Adrenal gland (tissue), 12 donors: ENCODE data around the gene GTF2H1. TPM values are rescaled to one million over a fixed set of nuclear protein-coding genes. Genes with fewer than 3 reads are reported as not detected.

ENCODE experiments used
- DNase-seq, 7 donors: peaks; one replicate each; pipeline ENCODE4 v3.0.0-alpha.2; 2019 to 2020
- H3K27ac ChIP-seq, 5 donors: fragments of 200-600 bp; sonication (generic) in 4 of 5; 1 replicate in 3 of 5; 2 replicates in 2 of 5; pipeline versions ENCODE4 v1.5.1 to v1.8.0; 2016 to 2020; ENCODE audit warnings: mild to moderate bottlenecking in 1 of 5
- H3K27me3 ChIP-seq: fragments of 200-600 bp; 2 replicates; pipeline ENCODE4 v1.8.0; 2021
- H3K36me3 ChIP-seq, 2 donors: fragments of 200-600 bp; replicated peaks in 1 of 2; 1 replicate in 1 of 2; 2 replicates in 1 of 2; pipeline versions ENCODE4 v1.5.1 to v1.8.0; 2018 to 2022
- H3K4me1 ChIP-seq, 2 donors: fragments of 200-600 bp; replicated peaks in 1 of 2; 1 replicate in 1 of 2; 2 replicates in 1 of 2; pipeline versions ENCODE4 v1.5.1 to v1.8.0; 2018 to 2021
- H3K4me3 ChIP-seq, 4 donors: fragments of 200-600 bp; sonication (generic) in 3 of 4; one replicate each; pipeline ENCODE4 v1.5.1; 2016 to 2018
- H3K9me3 ChIP-seq, 3 donors: fragments of 200-600 bp; sonication (generic) in 1 of 3; replicated peaks in 1 of 3; 1 replicate in 2 of 3; 2 replicates in 1 of 3; pipeline versions ENCODE4 v1.5.1 to v1.8.0; 2016 to 2021
- POLR2A ChIP-seq, 2 donors: fragments of 450-650 bp; IDR thresholded peaks; one replicate each; pipeline ENCODE4 v1.6.1; 2017; ENCODE audit warnings: antibody characterized with exemption in 2 of 2, mild to moderate bottlenecking in 2 of 2, moderate library complexity in 1 of 2
- WGBS, 4 donors: extraction: QIAGEN DNeasy Blood & Tissue Kit in 2 of 4; methylation state at CpG; one replicate each; pipeline versions ENCODE4 v1.1.5 to v1.1.7; 2013 to 2017; 5-methylcytosine and 5-hydroxymethylcytosine counted together
- intact Hi-C, 2 donors: fragments of 100-400 bp; cut with DNase I; formaldehyde crosslinking; loops; one replicate each; pipeline versions ENCODE4 v1.14.1 to v1.15.0; 2022 to 2023
- polyA plus RNA-seq, 3 donors: library from polyadenylated mRNA; stranded (reverse); fragments of 200-250 nt in 2 of 3; fragments of 350-450 nt in 1 of 3; fragmentation: Illumina TruSeq in 1 of 3; extraction: RNeasy Lipid Tissue Mini Kit (QIAGEN cat#74804) in 1 of 3; gene quantifications; one replicate each; pipeline ENCODE4 v1.2.3, GENCODE V29; 2013 to 2014
- total RNA-seq, 9 donors: library from RNA; depleted of rRNA in 4 of 9; stranded (reverse); fragments of >200 nt in 4 of 9; fragments of 120-200 nt in 1 of 9; fragmentation: NEBNext Ultra II Directional in 1 of 9; extraction: Animal tissue kit (Norgen Biotek cat#: 25700) in 1 of 9; gene quantifications; one replicate each; pipeline versions ENCODE4 v1.1.0 to v1.2.4, GENCODE V29; 2013 to 2023
- TF ChIP-seq, protein P1 (sequence below), 6 experiments: fragments of 450-650 bp in 4 of 6; fragments of 200-600 bp in 2 of 6; sonication (generic) in 1 of 6; IDR thresholded peaks; 1 replicate in 5 of 6; 2 replicates in 1 of 6; pipeline versions ENCODE4 v1.5.1 to v1.8.0; 2016 to 2021; ENCODE audit warnings: antibody characterized with exemption in 6 of 6, mild to moderate bottlenecking in 2 of 6, moderate library complexity in 1 of 6
- donor health status: healthy with polysubstance abuse.
- donor health status: Bipolar disorder and iron deficiency.
- donor health status: DM: yes; HTN: yes; CAD: no.
- donor health status: DM: no; HTN: no; CAD: no.
- donor health status: DM: no; HTN: no; CAD: no.
- donor health status: DM: yes; HTN: yes; CAD: no.

GTF2H1 gene
- total and polyA plus RNA-seq, 12 donors, result 18.0 to 86.4 (median 44.4) TPM

DNA sequence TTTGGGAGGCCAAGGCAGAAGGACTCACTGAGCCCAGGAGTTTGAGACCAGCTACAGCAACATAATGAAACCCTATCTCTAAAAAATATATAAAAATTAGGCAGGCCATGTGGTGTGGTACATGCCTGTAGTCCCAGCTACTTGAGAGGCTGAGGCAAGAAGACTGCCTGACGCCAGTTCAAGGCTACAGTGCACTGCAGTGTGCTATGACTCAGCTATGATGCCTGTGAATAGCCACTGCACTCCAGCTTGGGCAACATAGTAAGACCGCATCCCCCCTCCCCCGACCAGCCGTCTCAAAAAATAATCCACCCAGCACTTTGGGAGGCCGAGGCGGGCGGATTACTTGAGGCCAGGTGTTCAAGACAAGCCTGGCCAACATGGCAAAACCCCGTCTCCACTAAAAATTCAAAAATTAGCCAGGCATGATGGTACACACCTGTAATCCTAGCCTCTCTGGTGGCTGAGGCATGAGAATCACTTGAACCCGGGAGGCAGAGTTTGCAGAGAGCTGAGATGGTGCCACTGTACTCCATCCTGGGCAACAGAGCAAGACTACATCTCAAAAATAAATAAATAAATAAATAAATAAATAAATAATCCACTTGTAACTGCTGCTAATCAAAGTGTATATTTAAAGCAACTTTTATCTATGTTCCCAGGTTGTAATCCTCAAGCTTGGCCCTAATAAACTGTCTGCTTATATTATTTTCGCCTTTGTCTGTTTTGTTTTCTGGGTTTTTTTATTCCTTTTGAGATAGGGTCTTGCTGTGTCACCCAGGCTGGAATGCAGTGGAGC lies 8.2 kb upstream of the GTF2H1 start:
- intact Hi-C loops, result no loop called here
- no peaks in the 10 kb centered on the region for H3K27me3 ChIP-seq
- TF ChIP-seq POLR2A (IDR thresholded peaks at IDR 0.05), result no peak
- TF ChIP-seq, protein P1, sequence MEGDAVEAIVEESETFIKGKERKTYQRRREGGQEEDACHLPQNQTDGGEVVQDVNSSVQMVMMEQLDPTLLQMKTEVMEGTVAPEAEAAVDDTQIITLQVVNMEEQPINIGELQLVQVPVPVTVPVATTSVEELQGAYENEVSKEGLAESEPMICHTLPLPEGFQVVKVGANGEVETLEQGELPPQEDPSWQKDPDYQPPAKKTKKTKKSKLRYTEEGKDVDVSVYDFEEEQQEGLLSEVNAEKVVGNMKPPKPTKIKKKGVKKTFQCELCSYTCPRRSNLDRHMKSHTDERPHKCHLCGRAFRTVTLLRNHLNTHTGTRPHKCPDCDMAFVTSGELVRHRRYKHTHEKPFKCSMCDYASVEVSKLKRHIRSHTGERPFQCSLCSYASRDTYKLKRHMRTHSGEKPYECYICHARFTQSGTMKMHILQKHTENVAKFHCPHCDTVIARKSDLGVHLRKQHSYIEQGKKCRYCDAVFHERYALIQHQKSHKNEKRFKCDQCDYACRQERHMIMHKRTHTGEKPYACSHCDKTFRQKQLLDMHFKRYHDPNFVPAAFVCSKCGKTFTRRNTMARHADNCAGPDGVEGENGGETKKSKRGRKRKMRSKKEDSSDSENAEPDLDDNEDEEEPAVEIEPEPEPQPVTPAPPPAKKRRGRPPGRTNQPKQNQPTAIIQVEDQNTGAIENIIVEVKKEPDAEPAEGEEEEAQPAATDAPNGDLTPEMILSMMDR (IDR thresholded peaks at IDR 0.05), result no peak
- peak in 6 of 7 donors; percentile 35 to 63 (median 56) for DNase-seq
- WGBS, 4 donors, result 76 to 88% (median 81%) methylated on average over 5 to 10 of the region's 10 CpGs
- no peaks in the 10 kb centered on the region for H3K9me3 ChIP-seq
- peak overlapping the region in 2 of 5 donors; percentile 47 to 61 for H3K27ac ChIP-seq
- H3K36me3 ChIP-seq, result peaks cover 0 to 9% of the 10 kb centered on the region in 2 donors
- peaks cover 31 to 43% of the 10 kb centered on the region in 2 donors for H3K4me1 ChIP-seq
- no peak overlapping the region for H3K4me3 ChIP-seq

DNA sequence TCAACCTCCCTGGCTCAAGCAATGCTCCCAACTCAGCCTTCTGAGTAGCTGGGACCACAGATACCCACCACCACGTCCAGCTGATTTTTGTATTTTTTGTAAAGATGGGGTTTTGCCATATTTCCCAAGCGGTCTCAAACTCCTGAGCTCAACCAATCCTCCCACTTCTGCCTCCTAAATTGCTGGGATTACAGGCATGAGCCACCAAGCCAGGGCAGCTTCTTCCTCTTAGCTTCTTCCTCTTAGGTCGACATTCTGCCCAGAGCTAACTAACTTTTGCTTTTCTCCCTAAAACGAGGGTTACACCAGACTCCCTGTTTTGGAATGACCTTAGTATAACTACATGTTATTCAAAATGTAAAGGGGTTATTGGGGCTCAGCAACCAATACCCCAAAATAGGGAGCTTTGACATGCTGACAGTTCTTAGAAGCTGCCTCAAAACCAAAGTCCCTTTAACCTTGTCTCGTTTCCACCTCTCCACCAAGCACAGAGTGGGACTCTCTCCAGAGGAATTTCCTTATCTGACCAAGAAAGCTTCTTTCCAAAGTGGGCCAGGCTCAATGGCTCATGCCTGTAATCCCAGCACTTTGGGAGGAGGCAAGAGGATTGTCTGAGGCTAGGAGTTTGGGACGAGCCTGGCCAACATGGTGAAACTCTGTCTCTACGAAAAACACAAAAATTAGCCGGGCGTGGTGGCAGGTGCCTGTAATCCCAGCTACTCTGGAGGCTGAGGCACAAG lies 7.4 kb upstream of the GTF2H1 start:
- H3K27me3 ChIP-seq, result no peaks in the 10 kb centered on the region
- WGBS, 4 donors, result 80 to 84% (median 82%) methylated on average over 9 of the region's 9 CpGs
- DNase-seq, result no peak
- no peaks in the 10 kb centered on the region for H3K9me3 ChIP-seq
- H3K4me3 ChIP-seq, result no peak overlapping the region
- peaks cover 31 to 50% of the 10 kb centered on the region in 2 donors for H3K4me1 ChIP-seq
- peak overlapping the region in 2 of 5 donors; percentile 20 to 47 for H3K27ac ChIP-seq
- intact Hi-C loops, result no loop called here
- peaks cover 0 to 5% of the 10 kb centered on the region in 2 donors for H3K36me3 ChIP-seq
- TF ChIP-seq POLR2A (IDR thresholded peaks at IDR 0.05), result no peak
- TF ChIP-seq, protein P1 (IDR thresholded peaks at IDR 0.05), result no peak

DNA sequence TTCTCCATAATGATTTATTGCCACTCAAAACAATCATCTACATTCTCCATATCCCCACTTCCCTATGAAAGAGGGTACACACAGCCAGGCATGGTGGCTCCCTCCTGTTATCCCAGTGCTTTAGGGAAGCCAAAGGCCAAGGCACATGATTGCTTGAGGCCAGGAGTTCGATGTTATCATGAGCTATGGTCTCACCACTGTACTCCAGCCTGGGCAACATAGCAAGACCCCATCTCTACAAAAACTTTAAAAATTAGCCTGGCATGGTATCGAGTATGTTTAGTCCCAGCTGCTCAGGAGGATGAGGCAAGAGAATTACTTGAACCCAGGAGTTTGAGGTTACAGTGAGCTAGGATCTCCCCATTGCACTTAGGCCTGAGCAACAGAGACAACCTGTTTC lies 6.5 kb upstream of the GTF2H1 start:
- peaks cover 32 to 50% of the 10 kb centered on the region in 2 donors for H3K4me1 ChIP-seq
- H3K27ac ChIP-seq, result no peak overlapping the region
- no peak for DNase-seq
- H3K36me3 ChIP-seq, result no peaks in the 10 kb centered on the region
- H3K27me3 ChIP-seq, result no peaks in the 10 kb centered on the region
- intact Hi-C loops, result no loop called here
- TF ChIP-seq, protein P1 (IDR thresholded peaks at IDR 0.05), result no peak
- TF ChIP-seq POLR2A (IDR thresholded peaks at IDR 0.05), result no peak
- H3K9me3 ChIP-seq, result no peaks in the 10 kb centered on the region
- WGBS, 4 donors, result 93 to 97% (median 96%) methylated on average over 2 of the region's 2 CpGs
- H3K4me3 ChIP-seq, result no peak overlapping the region

DNA sequence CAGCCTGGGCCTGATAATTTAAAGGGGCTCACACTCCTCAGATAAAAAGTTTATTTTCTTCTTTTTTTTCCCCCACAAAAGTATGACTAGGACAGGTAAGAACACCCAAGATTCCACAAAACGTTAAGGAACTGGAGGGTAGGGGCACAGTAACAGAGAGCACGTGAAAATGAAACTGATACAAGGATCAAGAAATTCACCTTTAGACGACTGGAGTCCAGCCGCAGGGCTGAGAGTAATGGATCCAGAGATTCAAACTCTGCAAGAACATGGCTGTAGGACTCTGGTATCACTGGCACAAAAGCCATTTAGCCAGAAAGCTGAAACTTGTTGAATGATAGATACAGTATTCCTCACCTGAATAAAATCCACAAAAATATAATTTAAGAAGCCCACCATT lies 4.8 kb upstream of the GTF2H1 start:
- H3K4me1 ChIP-seq, result peaks cover 28 to 42% of the 10 kb centered on the region in 2 donors
- no peaks in the 10 kb centered on the region for H3K27me3 ChIP-seq
- no peak overlapping the region for H3K27ac ChIP-seq
- no peaks in the 10 kb centered on the region for H3K9me3 ChIP-seq
- no peak for DNase-seq
- no peaks in the 10 kb centered on the region for H3K36me3 ChIP-seq
- no peak for TF ChIP-seq POLR2A (IDR thresholded peaks at IDR 0.05)
- TF ChIP-seq, protein P1 (IDR thresholded peaks at IDR 0.05), result no peak
- no peak overlapping the region for H3K4me3 ChIP-seq
- intact Hi-C loops, result no loop called here
- 91 to 94% (median 93%) methylated on average over 4 of the region's 4 CpGs for WGBS, 4 donors
